Epidermal melanocyte (primary cell): ENCODE results near the gene S1PR4.

Source experiments
- DNase-seq: peaks from one replicate; pipeline ENCODE4 v3.0.0; 2011; ENCODE audit warnings: low spot score; ENCODE audit not compliant: insufficient read length

The S1PR4 gene

GRCh38 chr19:3213159-3213558 lies 34.6 kb downstream of the S1PR4 start:
- DNase-seq: no peak

DNA sequence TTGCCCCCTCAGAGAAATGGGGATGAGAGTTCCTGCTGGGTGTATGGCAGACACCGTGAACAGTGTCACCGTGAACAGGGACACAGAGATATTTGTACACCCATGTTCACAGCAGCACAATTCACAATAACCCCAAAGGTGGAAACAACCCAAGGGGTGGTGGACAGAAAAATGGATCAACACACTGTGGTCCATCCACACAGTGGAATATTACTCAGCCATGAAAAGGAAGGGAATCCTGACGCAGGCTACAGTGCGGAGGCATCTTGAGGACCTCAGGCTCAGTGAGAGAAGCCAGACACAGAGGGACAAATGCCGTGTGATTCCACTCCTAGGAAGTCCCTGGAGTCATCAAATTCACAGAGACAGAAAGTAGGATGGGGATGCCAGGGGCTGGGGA lies 38.3 kb downstream of the S1PR4 start:
- DNase-seq: peak; percentile 14

GRCh38 chr19:3220576-3220975 lies 42.0 kb downstream of the S1PR4 start:
- DNase-seq: peak; percentile 3

- peak; percentile 0 for DNase-seq
Observed at GRCh38 chr19:3221576-3221975, 43.0 kb downstream of the S1PR4 start.

- peak; percentile 10 for DNase-seq
Observed at GRCh38 chr19:3222709-3223108, 44.1 kb downstream of the S1PR4 start.

GRCh38 chr19:3224346-3225168 lies 46.0 kb downstream of the S1PR4 start, which contains the start of gene CELF5:
CELF5 (plus strand) TSS chr19:3224661; CDS start chr19:3224740, 79 bp downstream.
- peak; percentile 67 for DNase-seq

- DNase-seq: peak; percentile 6
Observed at GRCh38 chr19:3225169-3225485, 46.6 kb downstream of the S1PR4 start.

- DNase-seq: peak; percentile 8
Observed at GRCh38 chr19:3225677-3226093, 47.1 kb downstream of the S1PR4 start.

DNA sequence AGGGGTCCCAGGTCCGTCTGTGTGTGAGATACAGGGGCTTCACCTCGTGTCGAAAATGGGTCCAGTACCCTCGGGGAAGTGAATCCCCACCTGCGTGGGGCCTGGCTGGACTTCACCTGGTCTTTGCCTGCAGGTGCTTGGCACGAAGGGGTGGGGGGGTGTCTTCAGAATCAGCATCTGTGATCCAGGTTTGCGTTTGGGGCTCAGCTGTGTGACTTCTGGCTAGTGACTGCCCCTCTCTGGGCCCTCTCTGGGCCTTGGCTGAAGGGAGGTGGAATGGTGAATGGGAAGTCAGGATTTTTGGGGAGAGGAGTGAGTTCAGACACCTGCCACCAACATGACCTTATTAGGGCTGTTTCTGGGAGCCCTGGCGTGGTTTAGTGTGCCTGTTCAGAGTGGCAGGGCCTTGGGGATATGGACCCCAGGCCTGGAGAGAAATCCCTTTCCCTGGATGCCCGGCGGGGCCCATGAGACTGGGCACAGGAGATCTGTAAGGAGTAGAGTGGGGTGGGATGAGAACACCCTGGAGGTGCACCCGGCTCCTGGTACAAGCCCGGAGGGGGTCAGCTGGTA lies 48.6 kb downstream of the S1PR4 start:
- DNase-seq: peak; percentile 15

DNA sequence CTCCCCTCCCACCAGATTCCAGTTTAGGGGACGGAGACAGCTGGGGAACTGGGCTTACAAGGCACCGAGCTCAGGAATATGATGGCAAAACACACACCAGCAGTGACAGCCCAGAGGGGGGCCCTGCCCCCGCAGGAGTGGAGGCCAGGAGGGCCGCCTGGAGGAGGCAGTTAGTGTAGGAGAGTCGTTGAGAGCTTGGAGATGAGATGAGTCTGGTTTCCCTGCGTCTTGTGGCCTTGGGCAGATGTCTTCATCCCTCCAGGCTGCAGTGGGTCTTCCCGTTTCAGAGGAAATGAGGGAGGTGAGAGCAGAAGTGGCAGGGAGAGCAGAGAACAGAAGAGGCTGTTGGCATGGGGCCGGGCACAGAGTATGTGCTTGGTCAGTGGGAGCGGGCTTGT lies 50.8 kb downstream of the S1PR4 start:
- no peak for DNase-seq
